H9 (cell line): ENCODE results near the gene ATG9B. TPM values are rescaled to one million over a fixed set of nuclear protein-coding genes. Genes with fewer than 3 reads are reported as not detected.

Experiments used
- DNase-seq: peaks from one replicate; pipeline ENCODE4 v3.0.0-alpha.2; 2017
- H2AFZ ChIP-seq: one replicate; pipeline ENCODE4 v1.6.1; 2013; ENCODE audit warnings: mild to moderate bottlenecking, low read length, control low read depth, moderate library complexity
- H2AK5ac ChIP-seq: 2 replicates; pipeline ENCODE4 v1.6.1; 2013; ENCODE audit warnings: low read length, control low read depth, mixed read lengths; ENCODE audit not compliant: insufficient read length
- H2BK120ac ChIP-seq: one replicate; pipeline ENCODE4 v1.6.1; 2013; ENCODE audit warnings: low read depth, mild to moderate bottlenecking, low read length, control low read depth, inconsistent platforms; ENCODE audit not compliant: poor library complexity, severe bottlenecking
- H2BK12ac ChIP-seq: 2 replicates; pipeline ENCODE4 v1.6.1; 2013; ENCODE audit warnings: low read length, control low read depth, mixed read lengths, low read depth; ENCODE audit not compliant: insufficient read length
- H2BK15ac ChIP-seq: 2 replicates; pipeline ENCODE4 v1.6.1; 2013; ENCODE audit warnings: low read depth, low read length, control low read depth
- H2BK20ac ChIP-seq: one replicate; pipeline ENCODE4 v1.6.1; 2013; ENCODE audit warnings: low read depth, mild to moderate bottlenecking, low read length, control low read depth, inconsistent platforms; ENCODE audit not compliant: poor library complexity, severe bottlenecking
- H2BK5ac ChIP-seq: 2 replicates; pipeline ENCODE4 v1.6.1; 2013; ENCODE audit warnings: low read length, control low read depth, mixed read lengths; ENCODE audit not compliant: insufficient read length
- H3K14ac ChIP-seq: 2 replicates; pipeline ENCODE4 v1.6.1; 2013; ENCODE audit warnings: low read length, control low read depth; ENCODE audit not compliant: insufficient read depth
- H3K18ac ChIP-seq: 2 replicates; pipeline ENCODE4 v1.6.1; 2013; ENCODE audit warnings: low read depth, mild to moderate bottlenecking, mixed read lengths, low read length, control low read depth; ENCODE audit not compliant: insufficient read length
- H3K23ac ChIP-seq: 2 replicates; pipeline ENCODE4 v1.6.1; 2013; ENCODE audit warnings: low read length, control low read depth, mixed read lengths, low read depth; ENCODE audit not compliant: insufficient read length
- H3K23me2 ChIP-seq: 2 replicates; pipeline ENCODE4 v1.6.1; 2013; ENCODE audit warnings: low read depth, mild to moderate bottlenecking, mixed read lengths, low read length, control low read depth; ENCODE audit not compliant: insufficient read length, poor library complexity, severe bottlenecking
- H3K27ac ChIP-seq: 2 replicates; pipeline ENCODE4 v1.5.1; 2013; ENCODE audit warnings: low read length, control low read depth, mixed read lengths, low read depth; ENCODE audit not compliant: insufficient read length
- H3K27me3 ChIP-seq: 2 replicates; pipeline ENCODE4 v1.6.1; 2013; ENCODE audit warnings: low read length, control low read depth, inconsistent platforms; ENCODE audit not compliant: insufficient read depth
- H3K4ac ChIP-seq: 2 replicates; pipeline ENCODE4 v1.6.1; 2013; ENCODE audit warnings: low read depth, mild to moderate bottlenecking, control low read depth, inconsistent platforms, low read length, moderate library complexity
- H3K4me1 ChIP-seq: 2 replicates; pipeline ENCODE4 v1.6.1; 2013; ENCODE audit warnings: low read length, control low read depth, inconsistent platforms; ENCODE audit not compliant: insufficient read depth
- H3K4me2 ChIP-seq: 2 replicates; pipeline ENCODE4 v1.6.1; 2013; ENCODE audit warnings: low read length, control low read depth, mixed read lengths; ENCODE audit not compliant: insufficient read length, insufficient read depth
- H3K56ac ChIP-seq: 2 replicates; pipeline ENCODE4 v1.6.1; 2013; ENCODE audit warnings: low read depth, mild to moderate bottlenecking, mixed read lengths, low read length, control low read depth; ENCODE audit not compliant: insufficient read length
- H3K79me1 ChIP-seq: 2 replicates; pipeline ENCODE4 v1.6.1; 2013; ENCODE audit warnings: low read depth, mild to moderate bottlenecking, moderate library complexity, low read length, control low read depth, inconsistent platforms; ENCODE audit not compliant: insufficient read depth, poor library complexity, severe bottlenecking
- H3K79me2 ChIP-seq: 2 replicates; pipeline ENCODE4 v1.6.1; 2013; ENCODE audit warnings: low read length, control low read depth, inconsistent platforms; ENCODE audit not compliant: insufficient read depth
- H3K9ac ChIP-seq: 2 replicates; pipeline ENCODE4 v1.6.1; 2013; ENCODE audit warnings: low read length, control low read depth, mixed read lengths; ENCODE audit not compliant: insufficient read length; ENCODE audit errors: extremely low read depth
- H3K9me3 ChIP-seq: one replicate; pipeline ENCODE4 v1.6.1; 2013; ENCODE audit warnings: low read depth, low read length, inconsistent platforms; ENCODE audit not compliant: control insufficient read depth
- H3T11ph ChIP-seq: one replicate; pipeline ENCODE4 v1.6.1; 2013; ENCODE audit warnings: mild to moderate bottlenecking, low read length, control low read depth, inconsistent platforms
- H4K20me1 ChIP-seq: one replicate; pipeline ENCODE4 v1.6.1; 2013; ENCODE audit not compliant: control insufficient read depth, insufficient read length, insufficient read depth
- H4K5ac ChIP-seq: 2 replicates; pipeline ENCODE4 v1.6.1; 2013; ENCODE audit warnings: low read depth, mild to moderate bottlenecking, mixed read lengths, low read length, control low read depth; ENCODE audit not compliant: insufficient read length
- H4K8ac ChIP-seq: replicated peaks from 2 replicates; pipeline ENCODE4 v1.6.1; 2013; ENCODE audit warnings: low read length, control low read depth, mixed read lengths, low read depth; ENCODE audit not compliant: insufficient read length
- H4K91ac ChIP-seq: 2 replicates; pipeline ENCODE4 v1.6.1; 2013; ENCODE audit warnings: low read depth, mild to moderate bottlenecking, moderate library complexity, mixed read lengths, low read length, control low read depth; ENCODE audit not compliant: insufficient read length
- H3K27ac Mint-ChIP-seq, 3 experiments: 2 replicates in 2 of 3; 3 replicates in 1 of 3; pipeline ENCODE4 v1.8.0; 2020 to 2021; ENCODE audit warnings: mixed read lengths in 3 of 3, mild to moderate bottlenecking in 1 of 3, moderate library complexity in 1 of 3
- H3K27me3 Mint-ChIP-seq: 2 replicates; pipeline ENCODE4 v1.8.0; 2021; ENCODE audit warnings: low read depth, mild to moderate bottlenecking, moderate library complexity, mixed read lengths
- H3K36me3 Mint-ChIP-seq, 3 experiments: 2 replicates in 2 of 3; 3 replicates in 1 of 3; pipeline ENCODE4 v1.8.0; 2020 to 2021; ENCODE audit warnings: low read depth in 3 of 3, mixed read lengths in 3 of 3; ENCODE audit not compliant: insufficient read depth in 1 of 3
- H3K4me1 Mint-ChIP-seq, 2 experiments: 2 replicates each; pipeline ENCODE4 v1.8.0; 2020; ENCODE audit warnings: mixed read lengths in 2 of 2
- H3K4me3 Mint-ChIP-seq, 2 experiments: 2 replicates in 1 of 2; 3 replicates in 1 of 2; pipeline ENCODE4 v1.8.0; 2020 to 2021; ENCODE audit warnings: mild to moderate bottlenecking in 2 of 2, mixed read lengths in 2 of 2, moderate library complexity in 1 of 2
- H3K9me3 Mint-ChIP-seq, 2 experiments: 2 replicates in 1 of 2; 3 replicates in 1 of 2; pipeline ENCODE4 v1.8.0; 2020; ENCODE audit warnings: mild to moderate bottlenecking in 2 of 2, mixed read lengths in 2 of 2, moderate library complexity in 1 of 2
- WGBS: extraction: QIAGEN DNeasy Blood & Tissue Kit; methylation state at CpG from one replicate; pipeline ENCODE4 v1.1.7; 2013; ENCODE audit warnings: missing lambda C conversion rate, low lambda C conversion rate, mixed read lengths; ENCODE audit not compliant: insufficient read length; ENCODE audit errors: extremely low coverage; 5-methylcytosine and 5-hydroxymethylcytosine counted together
- total RNA-seq: library from RNA; stranded (reverse); gene quantifications from 2 replicates; pipeline ENCODE4 v1.2.1, GENCODE V29; 2021
- TF ChIP-seq, protein P1 (sequence below): fragments of 200-600 bp; sonication (generic); conservative IDR thresholded peaks from 3 replicates; pipeline ENCODE4 v1.8.0; 2021; ENCODE audit warnings: antibody characterized with exemption, mild to moderate bottlenecking

ATG9B gene
- total RNA-seq, 1 experiment from 2014 or later = 1.5 TPM

DNA sequence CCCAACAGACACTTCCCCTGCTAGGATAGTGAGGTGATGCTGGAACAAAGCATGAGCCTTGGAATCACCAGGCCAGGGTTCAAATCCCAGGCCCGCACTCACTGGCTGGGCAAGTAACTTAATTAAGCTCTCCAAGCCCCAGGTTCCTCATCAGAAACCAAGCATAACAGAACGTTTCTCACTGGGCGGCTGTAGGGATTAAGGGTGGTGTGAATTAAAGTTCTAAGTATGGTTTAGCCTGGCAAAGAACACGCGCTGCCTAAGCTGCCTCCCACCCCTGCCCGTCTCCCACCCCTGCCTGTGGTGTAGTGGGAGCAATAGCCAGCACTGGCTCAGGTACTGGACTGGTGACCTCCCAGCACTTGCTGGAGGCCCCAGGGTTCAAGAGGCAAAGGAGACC, 40.7 kb upstream of the ATG9B start:
- Mint-ChIP-seq H3K27ac (no peak overlapping the region), H3K36me3 (peaks cover 28 to 50% (median 45%) of the 10 kb centered on the region in 3 experiments; a peak in 6 of 7 replicates), H3K4me3 (no peak overlapping the region), H3K4me1 (peaks cover 28 to 34% of the 10 kb centered on the region in 2 experiments), H3K27me3 (no peaks in the 10 kb centered on the region), H3K9me3 (no peaks in the 10 kb centered on the region; a peak in 2 of 5 replicates)
- no peaks in the 10 kb centered on the region for H4K20me1 ChIP-seq
- no peak overlapping the region for H2AFZ ChIP-seq
- H3K23ac ChIP-seq = no peak overlapping the region
- H4K8ac ChIP-seq = no peak overlapping the region
- no peaks in the 10 kb centered on the region for H3K27me3 ChIP-seq
- H2AK5ac ChIP-seq = no peak overlapping the region
- H3K9ac ChIP-seq = no peak overlapping the region
- no peak overlapping the region for H3K4ac ChIP-seq
- no peak overlapping the region for H2BK5ac ChIP-seq
- H3K14ac ChIP-seq = no peak overlapping the region
- H3K4me1 ChIP-seq = peaks cover 5% of the 10 kb centered on the region; the same call in 1 of the 2 replicates
- no peak overlapping the region for H4K5ac ChIP-seq
- no peak overlapping the region for H2BK120ac ChIP-seq
- H3K4me2 ChIP-seq = no peak overlapping the region
- no peak overlapping the region for H3T11ph ChIP-seq
- H3K23me2 ChIP-seq = peaks cover 19% of the 10 kb centered on the region
- H3K79me1 ChIP-seq = no peaks in the 10 kb centered on the region
- no CpG with 5 or more reads among the region's 6 CpGs for WGBS
- no peak overlapping the region for H3K18ac ChIP-seq
- no peaks in the 10 kb centered on the region for H3K79me2 ChIP-seq
- no peak overlapping the region for H3K27ac ChIP-seq
- H2BK20ac ChIP-seq = no peak overlapping the region
- H3K9me3 ChIP-seq = no peaks in the 10 kb centered on the region
- no peak overlapping the region for H3K56ac ChIP-seq
- TF ChIP-seq, protein P1, sequence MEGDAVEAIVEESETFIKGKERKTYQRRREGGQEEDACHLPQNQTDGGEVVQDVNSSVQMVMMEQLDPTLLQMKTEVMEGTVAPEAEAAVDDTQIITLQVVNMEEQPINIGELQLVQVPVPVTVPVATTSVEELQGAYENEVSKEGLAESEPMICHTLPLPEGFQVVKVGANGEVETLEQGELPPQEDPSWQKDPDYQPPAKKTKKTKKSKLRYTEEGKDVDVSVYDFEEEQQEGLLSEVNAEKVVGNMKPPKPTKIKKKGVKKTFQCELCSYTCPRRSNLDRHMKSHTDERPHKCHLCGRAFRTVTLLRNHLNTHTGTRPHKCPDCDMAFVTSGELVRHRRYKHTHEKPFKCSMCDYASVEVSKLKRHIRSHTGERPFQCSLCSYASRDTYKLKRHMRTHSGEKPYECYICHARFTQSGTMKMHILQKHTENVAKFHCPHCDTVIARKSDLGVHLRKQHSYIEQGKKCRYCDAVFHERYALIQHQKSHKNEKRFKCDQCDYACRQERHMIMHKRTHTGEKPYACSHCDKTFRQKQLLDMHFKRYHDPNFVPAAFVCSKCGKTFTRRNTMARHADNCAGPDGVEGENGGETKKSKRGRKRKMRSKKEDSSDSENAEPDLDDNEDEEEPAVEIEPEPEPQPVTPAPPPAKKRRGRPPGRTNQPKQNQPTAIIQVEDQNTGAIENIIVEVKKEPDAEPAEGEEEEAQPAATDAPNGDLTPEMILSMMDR = no peak
- H2BK12ac ChIP-seq = no peak overlapping the region
- no peak overlapping the region for H4K91ac ChIP-seq
- no peak for DNase-seq
- no peak overlapping the region for H2BK15ac ChIP-seq
